NCI-H1105 treated with DMSO at 0.1 percent for 48 hours (cell line): Measurements from ENCODE around the gene ANO9.
"Not testable (repeated sequence)": the region's sequence is repeated elsewhere in the genome, so short reads cannot be mapped to it uniquely, and the experiment has no call there.

Experiments used
- DNase-seq: peaks from one replicate; lab custom pipeline; 2025; lab: John Stamatoyannopoulos, UW

Gene ANO9

GRCh38 chr11:400241-400689 lies 41.5 kb downstream of the ANO9 start:
- DNase-seq: no peak

- no peak for DNase-seq
Observed at GRCh38 chr11:399731-400211, 42.0 kb downstream of the ANO9 start.

- DNase-seq: no peak
Observed at GRCh38 chr11:398826-399225, 43.0 kb downstream of the ANO9 start.

GRCh38 chr11:396948-397548 lies 44.8 kb downstream of the ANO9 start:
- no peak for DNase-seq

- DNase-seq: no peak
Observed at GRCh38 chr11:396511-396947, 45.3 kb downstream of the ANO9 start.

- no peak for DNase-seq
Observed at GRCh38 chr11:395866-396265, 45.9 kb downstream of the ANO9 start.

- no peak for DNase-seq
Observed at GRCh38 chr11:394858-395655, 46.8 kb downstream of the ANO9 start.

- DNase-seq: no peak
Observed at GRCh38 chr11:394034-394857, 47.6 kb downstream of the ANO9 start, which contains the start of gene PKP3. TSS of gene PKP3 (plus strand) at chr11:394209. CDS start at chr11:394293, 84 bp downstream.

- no peak for DNase-seq
Observed at GRCh38 chr11:393219-394033, 48.4 kb downstream of the ANO9 start.

- DNase-seq: no peak
Observed at GRCh38 chr11:392102-392777, 49.6 kb downstream of the ANO9 start.

- no peak for DNase-seq
Observed at GRCh38 chr11:391117-392017, 50.4 kb downstream of the ANO9 start.

GRCh38 chr11:390175-390574 lies 51.6 kb downstream of the ANO9 start:
- no peak for DNase-seq

GRCh38 chr11:389369-389768 lies 52.4 kb downstream of the ANO9 start:
- DNase-seq: not testable (repeated sequence)

GRCh38 chr11:387193-387793 lies 54.5 kb downstream of the ANO9 start:
- DNase-seq: no peak

GRCh38 chr11:386483-386882 lies 55.3 kb downstream of the ANO9 start:
- no peak for DNase-seq

GRCh38 chr11:385594-386351 lies 56.0 kb downstream of the ANO9 start:
- DNase-seq: no peak

- DNase-seq: no peak
Observed at GRCh38 chr11:384511-384910, 57.3 kb downstream of the ANO9 start.

GRCh38 chr11:383431-383830 lies 58.4 kb downstream of the ANO9 start:
- no peak for DNase-seq
